GM18519 (cell line): Measurements from ENCODE around the gene SH2D1A.
A peak's percentile ranks its signal among the peaks of the same experiment; 100 is the strongest.

Experiments
- ATAC-seq: cut with Tn5 transposase; IDR thresholded peaks from one replicate; pipeline ENCODE4 v1.9.1; 2021; ENCODE audit warnings: mild to moderate bottlenecking, moderate library complexity; ENCODE audit not compliant: unreplicated experiment, low FRiP score

Gene SH2D1A

GRCh38 chrX:124415115-124415800 is 68.9 kb downstream of the SH2D1A start:
- peak; percentile 62 for ATAC-seq

- no peak for ATAC-seq
These were observed 75.7 kb downstream of the SH2D1A start for GRCh38 chrX:124421898-124422655.
